Smooth muscle cell of the brain vasculature (primary cell): ENCODE data around the gene INPP4B.
"Not testable (repeated sequence)": the region's sequence is repeated elsewhere in the genome, so short reads cannot be mapped to it uniquely, and the experiment has no call there.

Experiments
- DNase-seq: peaks from one replicate; pipeline ENCODE4 v3.0.0-alpha.2; 2012; ENCODE audit warnings: low read depth, low spot score

The INPP4B gene

DNA sequence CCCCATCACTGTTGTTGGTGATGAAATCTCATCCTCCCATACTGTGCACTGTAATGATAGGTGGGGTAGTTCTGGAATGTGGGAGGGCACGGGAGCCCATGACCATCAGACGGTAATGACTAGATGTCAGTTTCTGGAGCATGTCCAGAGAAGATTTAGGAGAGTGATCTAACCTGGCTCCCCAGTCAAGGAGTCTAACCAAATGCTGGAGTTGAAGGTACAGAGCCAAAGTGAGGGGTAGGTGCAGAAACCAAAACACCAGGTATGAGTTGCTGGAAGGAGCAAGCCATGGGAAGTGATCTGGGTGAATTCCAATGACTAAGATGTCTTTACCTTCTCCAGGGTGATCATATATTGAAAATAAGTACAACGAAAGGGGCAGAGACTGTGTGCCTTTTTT is 296.9 kb downstream of the INPP4B start:
- no peak for DNase-seq

DNA sequence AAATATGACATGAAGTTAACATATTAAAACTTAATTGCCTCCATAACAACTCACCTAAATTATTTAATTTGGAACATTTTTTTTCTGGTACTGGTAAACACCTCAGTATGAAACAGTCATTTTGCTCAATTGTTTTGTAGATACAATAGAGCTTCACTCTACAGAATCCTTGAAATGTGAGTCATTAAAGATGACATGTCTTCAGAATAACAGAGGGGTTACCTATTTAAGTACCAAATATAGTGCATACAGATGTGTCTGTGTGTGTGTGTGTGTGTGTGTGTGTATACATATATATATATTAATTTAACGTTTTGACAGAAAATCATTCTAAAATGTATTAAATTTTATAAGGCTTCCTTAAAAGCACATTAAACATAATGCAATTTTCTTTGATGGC is 297.6 kb downstream of the INPP4B start:
- no peak for DNase-seq

DNA sequence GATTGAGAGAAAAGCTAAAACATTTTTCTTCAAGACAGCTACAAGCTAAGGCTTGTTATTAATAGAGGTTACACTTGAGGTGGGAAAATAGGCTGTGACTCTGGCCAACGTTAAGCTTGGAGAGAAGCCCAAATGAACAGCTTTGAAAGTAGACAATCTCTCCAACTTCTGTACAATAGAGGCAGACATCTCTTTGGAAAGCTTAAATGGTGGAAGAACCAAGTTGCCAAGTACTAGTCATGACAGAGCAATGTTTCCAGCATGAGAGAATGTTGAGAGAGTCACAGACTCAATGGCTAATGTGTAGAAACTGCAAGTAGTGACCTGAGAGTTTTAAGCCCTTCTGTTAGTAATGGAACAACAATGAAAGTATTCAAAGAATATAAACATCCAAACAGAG is 298.1 kb downstream of the INPP4B start:
- no peak for DNase-seq

DNA sequence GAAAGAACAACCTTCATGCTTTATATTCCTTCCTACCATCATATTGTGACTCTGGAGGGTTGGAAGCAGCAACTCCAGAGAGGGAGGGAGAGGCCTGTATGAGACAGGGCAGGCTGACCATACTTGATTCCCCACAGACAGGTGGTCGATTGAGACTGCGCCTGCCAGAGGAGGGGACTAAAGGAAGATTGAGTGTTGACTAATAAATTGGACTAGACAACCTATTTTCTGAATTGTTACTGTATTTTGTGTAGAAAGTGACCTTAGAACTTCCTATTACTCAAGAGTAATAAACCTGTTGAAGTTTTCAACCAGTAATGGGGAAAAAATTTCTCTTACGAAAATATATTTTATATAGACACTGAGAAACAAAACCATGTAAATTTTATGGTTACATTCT is 301.5 kb downstream of the INPP4B start:
- DNase-seq: no peak

DNA sequence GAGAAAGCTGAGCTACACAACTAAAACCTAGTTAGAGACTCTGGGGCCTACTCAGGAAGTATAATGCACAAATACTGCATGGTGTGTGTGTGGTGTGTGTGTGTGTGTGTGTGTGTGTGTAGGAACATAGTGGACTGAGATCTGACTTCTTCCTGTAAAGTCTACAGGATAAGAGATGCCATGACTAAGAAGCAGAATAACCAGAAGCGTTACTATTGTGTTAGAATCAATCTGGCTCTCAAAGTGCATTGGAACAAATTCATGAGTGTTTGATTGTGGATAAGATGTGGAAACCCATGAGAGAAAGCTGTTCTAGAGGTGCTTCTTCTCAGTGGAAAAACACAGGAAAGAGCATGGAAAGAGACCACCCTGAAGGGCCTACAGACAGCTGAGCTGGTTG is 302.1 kb downstream of the INPP4B start:
- no peak for DNase-seq

DNA sequence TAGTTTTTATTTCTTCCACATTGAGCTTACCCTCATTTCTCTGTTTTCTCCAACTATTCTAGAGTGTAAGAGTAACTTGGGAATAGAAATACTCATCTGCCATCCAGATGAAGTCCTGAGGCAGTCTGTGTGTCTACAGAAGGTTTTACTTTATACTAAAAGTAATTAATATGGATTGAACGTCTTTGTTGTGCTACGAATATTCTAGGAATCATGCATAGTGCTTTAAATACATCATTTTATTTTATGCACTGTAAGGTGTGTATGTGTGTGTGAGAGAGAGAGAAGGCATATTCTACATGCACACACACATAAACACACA is 305.7 kb downstream of the INPP4B start:
- no peak for DNase-seq

DNA sequence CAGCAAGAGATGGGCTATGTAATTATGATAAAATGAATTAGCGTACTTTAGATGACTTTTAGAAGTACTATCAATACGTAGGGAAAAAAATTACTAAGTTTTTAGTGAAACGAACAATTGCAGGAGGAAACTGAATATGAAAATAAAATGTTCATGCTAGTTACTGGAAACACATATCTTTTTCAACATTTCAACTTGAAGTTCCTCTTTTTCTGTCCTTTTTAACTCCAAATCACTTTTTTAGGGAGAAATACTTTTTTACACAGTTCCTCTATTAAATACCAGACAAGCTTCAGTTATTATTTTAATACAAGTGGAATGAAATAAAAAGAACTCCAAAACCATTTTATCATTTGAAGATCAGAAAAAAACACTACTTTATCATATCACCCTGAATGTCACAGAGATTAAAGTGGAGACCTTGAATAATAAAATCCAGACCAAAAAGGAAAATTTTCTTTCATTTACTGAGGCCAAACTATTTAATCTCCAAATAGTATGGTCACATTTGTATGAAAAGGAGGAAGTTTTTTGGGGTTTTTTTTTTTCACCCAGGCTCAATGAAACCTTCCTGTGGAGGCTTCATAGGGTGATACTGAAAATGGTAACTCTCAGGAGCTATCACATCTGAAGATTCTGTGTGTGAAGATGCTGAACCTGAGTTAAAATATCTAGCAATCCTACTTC is 306.2 kb downstream of the INPP4B start:
- no peak for DNase-seq

DNA sequence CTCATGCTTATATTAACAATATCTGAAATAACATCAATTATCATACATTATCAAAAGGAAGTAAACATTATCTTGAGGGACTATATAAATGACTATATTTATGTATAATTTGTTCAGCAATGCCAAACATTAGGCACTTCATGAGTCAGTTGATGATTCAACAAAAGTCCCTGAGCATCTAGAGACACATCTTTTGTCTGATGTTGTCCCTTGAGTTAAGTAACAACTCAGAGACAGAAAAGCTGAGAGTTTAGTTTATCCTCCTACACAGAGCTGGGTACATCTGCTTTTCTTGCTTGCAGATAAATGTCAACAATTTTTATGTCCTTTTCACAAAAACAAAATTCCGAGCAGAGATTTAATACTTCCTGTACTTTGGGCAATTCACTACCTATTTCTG is 311.1 kb downstream of the INPP4B start:
- DNase-seq: no peak

DNA sequence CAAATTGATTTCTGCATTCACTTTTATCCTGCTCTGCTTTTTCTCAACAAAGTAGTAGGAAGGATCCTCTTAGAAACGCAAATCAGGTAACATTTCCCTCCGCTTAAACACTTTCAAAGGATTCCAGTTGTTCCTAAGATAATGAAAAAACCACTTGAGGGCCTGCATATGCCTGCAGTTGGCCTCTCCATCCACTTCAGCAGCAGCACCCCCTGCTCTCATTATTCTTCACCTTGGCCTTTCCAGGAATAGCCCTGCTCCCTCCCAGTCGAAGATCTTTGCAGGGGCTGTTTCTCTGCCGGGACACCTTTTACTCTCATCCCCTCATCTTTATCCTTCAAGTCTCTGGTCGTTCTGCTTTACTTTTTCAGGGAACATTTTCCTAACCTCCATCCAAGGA is 314.0 kb downstream of the INPP4B start:
- no peak for DNase-seq

DNA sequence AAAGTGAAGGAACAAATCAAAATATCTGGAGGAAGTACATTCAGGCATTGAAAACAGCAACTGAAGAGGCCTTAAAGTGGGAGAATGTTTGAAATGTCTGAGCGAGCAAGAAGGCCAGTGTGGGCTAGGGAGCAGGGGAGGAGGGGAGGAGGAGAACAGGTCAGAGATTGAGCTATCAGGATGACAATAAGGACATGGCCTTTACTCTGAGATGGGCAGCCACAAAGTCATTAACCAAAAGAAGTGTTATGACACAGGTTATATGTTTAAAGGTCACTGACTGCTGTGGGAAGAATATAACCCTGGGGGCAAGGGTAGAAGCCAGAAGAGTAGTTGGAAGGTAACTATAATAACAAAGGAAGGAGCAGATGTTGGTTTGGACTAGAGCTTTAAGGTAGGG is 315.4 kb downstream of the INPP4B start:
- DNase-seq: no peak

DNA sequence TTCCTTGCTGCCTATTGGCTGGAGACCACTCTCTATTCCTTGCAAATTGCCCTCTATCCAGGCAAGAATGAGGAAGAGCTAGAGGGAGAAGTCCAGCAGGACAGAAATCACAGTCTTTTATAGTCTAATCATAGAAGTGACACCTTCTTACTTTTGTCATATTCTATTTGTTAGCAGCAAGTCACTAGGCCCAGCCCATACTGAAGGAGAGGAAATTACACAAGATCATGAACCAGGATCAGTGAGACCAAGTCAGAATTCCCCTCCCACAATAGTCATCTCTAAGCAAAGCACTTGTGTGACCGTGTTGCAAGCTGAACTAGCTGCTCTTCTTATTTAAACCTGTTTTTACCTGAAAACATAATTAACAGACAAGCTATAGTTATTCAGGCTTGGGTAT is 317.7 kb downstream of the INPP4B start:
- DNase-seq: no peak

DNA sequence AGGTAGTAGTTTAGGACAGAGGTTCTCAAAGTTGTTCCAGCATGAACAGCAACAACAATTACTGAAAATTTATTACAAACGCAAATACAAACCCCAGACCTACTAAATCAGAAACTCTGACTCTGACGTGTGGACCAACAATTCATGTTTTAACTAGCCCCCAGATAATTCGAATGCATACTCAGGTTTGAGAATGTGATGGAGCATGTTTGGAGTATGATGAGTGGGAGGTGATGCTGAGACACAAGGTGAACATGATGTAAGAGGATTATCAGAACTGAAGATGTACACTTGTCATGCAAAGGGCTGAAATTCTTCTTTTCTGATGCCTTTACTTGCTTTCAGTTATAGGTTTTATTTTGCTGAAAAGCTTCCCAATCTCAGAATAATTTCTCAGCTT is 323.0 kb downstream of the INPP4B start:
- DNase-seq: no peak

DNA sequence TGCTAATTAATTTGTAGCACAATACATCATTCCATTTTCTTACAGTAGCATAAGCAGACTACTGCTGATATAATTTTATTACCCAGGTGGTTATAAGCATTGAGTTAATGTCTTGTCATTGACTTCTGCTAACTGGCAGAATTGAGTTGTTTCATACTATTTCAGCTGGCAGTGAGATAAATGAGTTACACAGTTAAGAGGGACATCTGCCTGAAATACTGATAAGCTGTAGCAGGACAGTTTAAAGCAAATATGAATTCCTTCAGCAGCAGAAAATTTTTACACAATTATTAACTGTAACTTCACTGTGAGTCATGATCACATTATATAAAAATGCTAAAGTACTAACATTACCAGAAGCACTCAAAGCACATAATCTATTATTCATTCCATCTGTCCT is 326.8 kb downstream of the INPP4B start:
- DNase-seq: no peak

DNA sequence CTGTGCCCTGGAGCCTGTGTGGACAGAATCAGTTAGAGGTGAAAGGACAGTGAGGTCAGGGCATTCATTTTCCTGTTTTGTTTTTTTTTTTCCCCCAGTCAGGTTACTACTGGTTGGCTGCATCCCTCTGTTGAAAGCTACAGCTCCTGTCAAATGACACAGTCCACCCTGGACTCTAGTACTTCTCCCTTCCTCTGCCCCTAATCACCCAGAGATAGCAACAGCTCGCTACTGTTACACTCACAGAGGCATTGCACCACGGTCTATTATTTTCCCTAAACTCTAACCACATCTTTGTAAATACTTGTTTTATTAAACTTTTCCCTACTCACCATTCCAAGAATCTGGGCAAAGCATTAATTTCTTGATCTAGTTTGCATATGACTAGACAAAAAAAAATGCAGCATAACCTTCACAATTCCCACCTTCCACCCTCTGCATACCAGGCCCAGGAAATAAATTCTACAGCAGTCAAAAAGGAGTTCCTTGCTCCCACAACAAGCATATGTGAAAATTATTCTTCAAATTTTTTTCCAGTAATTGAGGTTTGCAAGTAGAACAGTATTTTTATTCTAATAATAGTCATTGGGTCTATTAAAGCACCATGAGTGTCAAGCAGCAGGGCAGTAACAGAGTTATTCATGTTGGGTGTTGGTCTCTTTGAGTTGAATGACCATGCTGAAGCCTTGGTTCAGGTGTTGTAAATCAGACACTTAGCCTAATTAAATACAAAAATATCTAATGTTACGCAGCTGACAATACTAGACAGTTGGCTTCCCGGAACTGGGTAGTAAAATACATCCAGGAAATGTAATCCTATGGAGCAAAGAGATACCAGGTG is 329.2 kb downstream of the INPP4B start:
- DNase-seq: no peak

DNA sequence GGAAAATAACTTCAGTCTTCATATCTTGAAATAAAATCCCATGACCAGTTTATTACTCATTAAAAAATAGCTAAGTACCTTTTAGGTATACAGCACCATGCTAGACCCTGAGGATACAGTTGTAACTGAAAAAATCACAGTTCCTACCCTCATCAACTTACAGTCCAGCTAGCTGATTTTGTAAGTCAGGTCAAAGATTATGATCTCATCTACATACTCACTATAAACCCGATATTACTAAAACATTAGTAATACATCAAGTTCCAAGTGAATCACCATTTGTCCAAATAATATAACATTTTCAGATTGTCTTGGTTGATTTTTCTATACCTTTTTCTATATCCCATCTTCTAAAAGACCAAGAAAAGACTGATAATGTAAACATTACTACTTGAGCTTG is 333.9 kb downstream of the INPP4B start:
- no peak for DNase-seq

DNA sequence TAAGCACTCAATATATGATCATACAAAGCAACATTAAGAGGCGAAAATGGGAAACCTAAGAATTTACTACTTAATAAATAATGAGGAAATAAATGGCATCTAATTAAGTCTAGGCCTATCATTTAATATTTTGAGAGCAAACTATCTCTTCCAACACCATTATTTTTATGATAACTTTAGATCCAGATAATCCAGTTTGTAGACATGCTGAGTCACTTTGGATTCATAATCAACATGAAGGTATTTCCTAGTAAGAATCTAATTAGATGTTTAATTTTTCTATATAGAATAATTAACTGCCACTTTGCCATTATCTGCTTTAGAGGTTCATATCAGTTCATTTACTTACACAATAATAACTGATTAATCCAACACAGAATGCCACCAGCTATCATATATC is 336.2 kb downstream of the INPP4B start:
- DNase-seq: no peak

DNA sequence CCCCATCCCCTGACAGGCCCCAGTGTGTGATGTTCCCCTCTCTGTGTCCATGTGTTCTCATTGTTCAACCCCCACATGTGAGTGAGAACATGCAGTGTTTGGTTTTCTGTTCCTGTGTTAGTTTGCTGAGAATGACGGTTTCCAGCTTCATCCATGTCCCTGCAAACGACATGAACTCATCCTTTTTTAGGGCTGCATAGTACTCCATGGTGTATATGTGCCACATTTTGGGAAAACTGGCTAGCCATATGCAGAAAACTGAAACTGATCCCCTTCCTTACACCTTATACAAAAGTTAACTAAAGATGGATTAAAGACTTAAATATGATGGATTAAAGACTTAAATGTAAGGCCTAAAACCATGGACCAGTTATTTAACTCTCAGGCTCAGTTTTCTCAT is 336.7 kb downstream of the INPP4B start:
- not testable (repeated sequence) for DNase-seq

DNA sequence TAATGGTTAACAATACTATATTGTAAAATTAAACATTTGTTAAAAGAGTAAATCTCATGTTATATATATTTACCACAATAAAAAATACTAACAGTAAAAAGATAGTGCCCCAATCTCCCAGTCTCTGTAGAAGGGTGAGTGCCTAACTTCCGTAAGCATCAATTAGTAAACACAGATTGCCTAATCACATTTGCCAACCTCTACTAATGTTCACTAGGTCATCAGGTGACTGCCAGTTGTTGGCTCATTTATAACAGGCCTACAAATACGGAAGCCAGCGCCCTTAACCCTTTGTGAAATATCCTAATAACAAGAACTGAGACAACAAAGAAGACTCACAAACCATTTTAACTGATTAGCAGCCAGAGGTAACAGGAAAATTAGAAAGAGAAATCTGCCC is 345.1 kb downstream of the INPP4B start:
- DNase-seq: no peak

DNA sequence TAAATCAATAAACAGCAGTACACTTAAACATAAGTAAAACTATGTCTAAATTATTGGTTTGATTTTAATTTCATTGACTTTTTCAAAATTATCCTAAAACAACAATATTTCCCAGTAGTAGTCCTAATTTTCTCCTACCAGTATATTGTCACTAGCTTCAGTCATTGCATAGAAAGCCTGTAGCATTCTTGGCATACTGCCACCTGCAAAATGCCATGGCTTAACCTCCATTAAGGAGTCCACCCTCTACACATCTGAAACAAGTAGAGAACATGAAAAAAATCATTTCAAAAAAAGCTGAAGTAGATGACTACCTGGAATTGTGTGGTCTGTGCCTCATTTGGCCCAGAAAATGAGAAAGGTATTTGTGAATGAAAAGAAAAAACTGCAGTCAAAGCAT is 348.5 kb downstream of the INPP4B start:
- no peak for DNase-seq

DNA sequence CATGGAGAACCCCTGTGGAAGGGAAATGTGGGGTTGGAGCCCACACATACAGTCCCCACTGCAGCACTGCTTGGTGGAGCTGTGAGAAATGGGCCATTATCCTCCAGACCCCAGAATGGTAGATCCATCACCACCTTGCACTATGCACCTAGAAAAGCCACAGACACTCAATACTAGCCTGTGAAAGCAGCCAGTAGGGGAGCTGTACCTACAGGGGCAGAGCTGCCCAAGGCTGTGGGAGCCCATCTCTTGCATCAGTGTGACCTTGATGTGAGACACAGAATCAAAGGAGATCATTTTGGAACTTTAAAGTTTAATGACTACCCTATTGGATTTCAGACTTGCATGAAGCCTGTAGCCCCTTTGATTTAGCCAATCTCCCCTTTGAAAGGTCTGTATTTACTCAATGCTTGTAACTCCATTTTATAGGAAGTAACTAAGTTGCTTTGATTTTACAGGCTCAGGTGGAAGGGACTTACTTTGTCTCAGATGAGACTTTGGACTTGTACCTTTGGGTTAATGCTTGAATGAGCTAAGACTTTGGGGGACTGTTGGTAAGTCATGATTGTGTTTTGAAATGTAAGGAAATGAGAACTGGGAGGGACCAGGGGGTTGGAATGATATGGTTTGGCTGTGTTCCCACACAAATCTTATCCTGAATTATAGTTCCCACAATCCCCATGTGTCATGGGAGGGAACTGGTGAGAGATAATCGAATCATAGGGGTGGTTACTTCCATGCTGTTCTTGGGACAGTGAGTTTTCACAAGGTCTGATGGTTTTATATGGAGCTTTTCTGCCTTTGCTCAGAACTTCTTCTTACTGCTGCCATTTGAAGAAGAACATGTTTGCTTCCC is 352.6 kb downstream of the INPP4B start:
- no peak for DNase-seq

DNA sequence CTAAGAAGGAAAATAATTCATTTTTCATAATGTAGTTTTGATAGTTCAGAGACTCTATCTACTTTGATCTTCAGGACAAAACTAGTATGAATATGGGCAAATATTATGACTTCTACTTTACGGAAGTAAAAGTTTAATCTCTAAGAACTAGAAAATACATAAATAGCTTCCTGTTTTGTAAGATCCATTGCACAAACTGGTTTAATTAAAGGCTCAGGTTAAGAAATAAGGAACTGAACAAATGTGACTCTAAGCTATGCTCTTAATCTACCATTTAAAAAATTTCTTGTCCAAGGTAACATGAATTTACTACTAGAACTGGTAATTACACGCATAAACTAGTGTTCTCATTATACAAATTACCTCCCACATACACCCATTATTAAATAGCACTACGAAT is 360.6 kb downstream of the INPP4B start:
- no peak for DNase-seq

DNA sequence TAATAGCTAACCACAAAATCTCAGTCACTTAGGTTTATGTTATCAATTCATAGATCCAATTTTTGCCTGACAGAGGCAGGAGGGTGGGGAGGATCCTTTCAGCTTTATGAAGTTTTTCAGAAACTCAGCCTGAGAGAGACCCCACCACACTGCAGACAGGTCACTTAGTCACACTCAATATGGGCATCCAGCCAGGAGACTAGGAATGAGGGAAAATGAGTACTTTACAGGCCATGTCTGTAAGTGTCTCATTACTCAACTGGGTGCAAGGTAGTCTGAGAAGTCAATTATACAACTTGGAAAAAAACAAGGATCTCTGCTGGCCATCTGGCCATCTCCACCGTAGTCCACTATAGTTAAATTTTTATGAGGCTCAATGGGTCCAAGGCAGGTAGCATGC is 365.9 kb downstream of the INPP4B start:
- DNase-seq: no peak

DNA sequence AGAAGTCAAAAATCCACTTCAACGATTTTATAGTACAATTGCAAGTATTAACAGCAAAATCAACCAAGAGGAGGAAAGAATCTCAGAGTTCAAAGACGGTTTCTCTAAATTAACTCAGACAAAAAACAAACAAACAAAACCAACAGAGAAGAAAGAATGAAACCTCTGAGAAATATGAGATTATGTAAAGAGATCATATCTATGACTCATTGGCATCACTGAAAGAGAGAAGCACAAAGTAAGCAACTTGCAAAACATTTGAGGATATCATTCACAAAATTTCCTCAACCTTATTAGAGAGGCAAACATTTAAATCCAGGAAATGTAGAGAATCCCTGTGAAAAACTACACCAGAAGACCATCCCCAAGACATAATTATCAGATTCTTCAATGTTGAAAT is 370.4 kb downstream of the INPP4B start:
- no peak for DNase-seq
